ENCODE results near the gene LEF1.

DNA sequence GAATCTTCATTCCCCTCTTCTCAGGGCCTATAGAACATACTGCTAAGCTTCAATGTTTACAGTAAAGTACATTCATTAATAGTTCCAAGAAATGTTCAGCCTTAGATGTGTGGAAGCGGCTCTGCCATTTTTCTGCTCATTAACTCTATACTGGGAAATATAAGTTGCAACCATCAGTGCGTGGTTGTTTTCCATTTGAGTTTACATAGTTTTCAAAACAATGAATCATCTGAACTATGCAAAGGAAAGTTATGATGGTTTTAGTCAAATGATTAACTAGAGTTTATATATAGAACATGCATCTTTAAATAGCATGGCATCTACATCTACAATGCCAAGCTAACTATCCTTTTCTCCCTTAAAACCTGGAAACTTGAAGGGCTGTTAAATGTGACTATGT, 29.6 kb downstream of the LEF1 start:
- no peak for TF ChIP-seq CTCF (IDR thresholded peaks at IDR 0.05)
- TF ChIP-seq, protein P1, sequence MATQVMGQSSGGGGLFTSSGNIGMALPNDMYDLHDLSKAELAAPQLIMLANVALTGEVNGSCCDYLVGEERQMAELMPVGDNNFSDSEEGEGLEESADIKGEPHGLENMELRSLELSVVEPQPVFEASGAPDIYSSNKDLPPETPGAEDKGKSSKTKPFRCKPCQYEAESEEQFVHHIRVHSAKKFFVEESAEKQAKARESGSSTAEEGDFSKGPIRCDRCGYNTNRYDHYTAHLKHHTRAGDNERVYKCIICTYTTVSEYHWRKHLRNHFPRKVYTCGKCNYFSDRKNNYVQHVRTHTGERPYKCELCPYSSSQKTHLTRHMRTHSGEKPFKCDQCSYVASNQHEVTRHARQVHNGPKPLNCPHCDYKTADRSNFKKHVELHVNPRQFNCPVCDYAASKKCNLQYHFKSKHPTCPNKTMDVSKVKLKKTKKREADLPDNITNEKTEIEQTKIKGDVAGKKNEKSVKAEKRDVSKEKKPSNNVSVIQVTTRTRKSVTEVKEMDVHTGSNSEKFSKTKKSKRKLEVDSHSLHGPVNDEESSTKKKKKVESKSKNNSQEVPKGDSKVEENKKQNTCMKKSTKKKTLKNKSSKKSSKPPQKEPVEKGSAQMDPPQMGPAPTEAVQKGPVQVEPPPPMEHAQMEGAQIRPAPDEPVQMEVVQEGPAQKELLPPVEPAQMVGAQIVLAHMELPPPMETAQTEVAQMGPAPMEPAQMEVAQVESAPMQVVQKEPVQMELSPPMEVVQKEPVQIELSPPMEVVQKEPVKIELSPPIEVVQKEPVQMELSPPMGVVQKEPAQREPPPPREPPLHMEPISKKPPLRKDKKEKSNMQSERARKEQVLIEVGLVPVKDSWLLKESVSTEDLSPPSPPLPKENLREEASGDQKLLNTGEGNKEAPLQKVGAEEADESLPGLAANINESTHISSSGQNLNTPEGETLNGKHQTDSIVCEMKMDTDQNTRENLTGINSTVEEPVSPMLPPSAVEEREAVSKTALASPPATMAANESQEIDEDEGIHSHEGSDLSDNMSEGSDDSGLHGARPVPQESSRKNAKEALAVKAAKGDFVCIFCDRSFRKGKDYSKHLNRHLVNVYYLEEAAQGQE (IDR thresholded peaks at IDR 0.05; ENCODE audit: insufficient read depth in 1 of 2, low read depth in 2 of 2, low read length in 1 of 2) = no peak
- TF ChIP-seq TCF7L2 (IDR thresholded peaks at IDR 0.05; ENCODE audit: low read depth, low read length) = no peak
- no peak for TF ChIP-seq SIN3A (IDR thresholded peaks at IDR 0.05; ENCODE audit: borderline replicate concordance, insufficient read depth, low read depth, low read length)
